ENCODE data around the gene PSME4.
"Not testable (repeated sequence)": the region's sequence is repeated elsewhere in the genome, so short reads cannot be mapped to it uniquely, and the experiment has no call there.

The PSME4 gene

DNA sequence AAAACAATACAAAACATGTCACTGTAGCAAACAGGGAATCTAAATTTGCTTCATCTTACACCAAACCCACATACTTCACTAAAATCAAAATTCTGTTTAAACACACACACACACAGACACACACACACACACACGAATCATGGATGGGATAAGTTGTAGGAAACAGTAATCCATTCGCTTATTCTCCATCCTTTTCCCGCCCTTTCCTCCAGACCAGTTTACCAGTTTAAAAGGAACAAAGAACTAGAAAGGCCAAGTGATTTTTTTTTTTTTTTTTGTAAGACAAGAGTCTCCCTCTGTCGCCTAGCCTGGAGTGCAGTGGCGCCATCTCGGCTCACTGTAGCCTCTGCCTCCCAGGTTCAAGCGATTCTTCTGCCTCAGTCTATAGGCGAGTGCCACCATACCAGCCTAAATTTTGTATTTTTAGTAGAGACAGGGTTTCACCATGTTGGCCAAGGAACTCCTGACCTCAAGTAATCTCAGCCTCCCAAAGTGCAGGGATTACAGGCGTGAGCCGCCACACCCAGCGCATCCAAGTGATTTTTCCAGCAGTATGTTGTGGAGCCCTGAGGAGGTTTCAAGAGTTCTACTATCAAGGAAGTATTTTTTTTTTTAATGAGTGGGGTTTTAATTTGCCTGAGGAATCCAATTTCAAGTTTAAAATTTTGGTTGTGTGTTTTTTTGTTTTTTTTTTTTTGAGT is 5.7 kb downstream of the PSME4 start:
- TF ChIP-seq, protein P1, sequence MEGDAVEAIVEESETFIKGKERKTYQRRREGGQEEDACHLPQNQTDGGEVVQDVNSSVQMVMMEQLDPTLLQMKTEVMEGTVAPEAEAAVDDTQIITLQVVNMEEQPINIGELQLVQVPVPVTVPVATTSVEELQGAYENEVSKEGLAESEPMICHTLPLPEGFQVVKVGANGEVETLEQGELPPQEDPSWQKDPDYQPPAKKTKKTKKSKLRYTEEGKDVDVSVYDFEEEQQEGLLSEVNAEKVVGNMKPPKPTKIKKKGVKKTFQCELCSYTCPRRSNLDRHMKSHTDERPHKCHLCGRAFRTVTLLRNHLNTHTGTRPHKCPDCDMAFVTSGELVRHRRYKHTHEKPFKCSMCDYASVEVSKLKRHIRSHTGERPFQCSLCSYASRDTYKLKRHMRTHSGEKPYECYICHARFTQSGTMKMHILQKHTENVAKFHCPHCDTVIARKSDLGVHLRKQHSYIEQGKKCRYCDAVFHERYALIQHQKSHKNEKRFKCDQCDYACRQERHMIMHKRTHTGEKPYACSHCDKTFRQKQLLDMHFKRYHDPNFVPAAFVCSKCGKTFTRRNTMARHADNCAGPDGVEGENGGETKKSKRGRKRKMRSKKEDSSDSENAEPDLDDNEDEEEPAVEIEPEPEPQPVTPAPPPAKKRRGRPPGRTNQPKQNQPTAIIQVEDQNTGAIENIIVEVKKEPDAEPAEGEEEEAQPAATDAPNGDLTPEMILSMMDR (IDR thresholded peaks at IDR 0.05) = no peak
- Mint-ChIP-seq H3K36me3 (ENCODE audit: low read depth) (peaks cover 38% of the 10 kb centered on the region), H3K27me3 (ENCODE audit: low read depth, poor library complexity) (no peaks in the 10 kb centered on the region), H3K9me3 (no peaks in the 10 kb centered on the region), H3K4me3 (no peak overlapping the region), H3K4me1 (peaks cover 65% of the 10 kb centered on the region), H3K27ac (no peak overlapping the region)
- DNase-seq = no peak

- H3K27me3 Mint-ChIP-seq (ENCODE audit: low read depth, poor library complexity) = no peaks in the 10 kb centered on the region
- DNase-seq = no peak
- peaks cover 44% of the 10 kb centered on the region for H3K36me3 Mint-ChIP-seq (ENCODE audit: low read depth)
- H3K4me3 Mint-ChIP-seq = no peak overlapping the region
- TF ChIP-seq, protein P1 (IDR thresholded peaks at IDR 0.05) = no peak
- no peak overlapping the region for H3K27ac Mint-ChIP-seq
- peaks cover 65% of the 10 kb centered on the region for H3K4me1 Mint-ChIP-seq
- no peaks in the 10 kb centered on the region for H3K9me3 Mint-ChIP-seq
These were observed 6.4 kb downstream of the PSME4 start for GRCh38 chr2:53964257-53964952.

DNA sequence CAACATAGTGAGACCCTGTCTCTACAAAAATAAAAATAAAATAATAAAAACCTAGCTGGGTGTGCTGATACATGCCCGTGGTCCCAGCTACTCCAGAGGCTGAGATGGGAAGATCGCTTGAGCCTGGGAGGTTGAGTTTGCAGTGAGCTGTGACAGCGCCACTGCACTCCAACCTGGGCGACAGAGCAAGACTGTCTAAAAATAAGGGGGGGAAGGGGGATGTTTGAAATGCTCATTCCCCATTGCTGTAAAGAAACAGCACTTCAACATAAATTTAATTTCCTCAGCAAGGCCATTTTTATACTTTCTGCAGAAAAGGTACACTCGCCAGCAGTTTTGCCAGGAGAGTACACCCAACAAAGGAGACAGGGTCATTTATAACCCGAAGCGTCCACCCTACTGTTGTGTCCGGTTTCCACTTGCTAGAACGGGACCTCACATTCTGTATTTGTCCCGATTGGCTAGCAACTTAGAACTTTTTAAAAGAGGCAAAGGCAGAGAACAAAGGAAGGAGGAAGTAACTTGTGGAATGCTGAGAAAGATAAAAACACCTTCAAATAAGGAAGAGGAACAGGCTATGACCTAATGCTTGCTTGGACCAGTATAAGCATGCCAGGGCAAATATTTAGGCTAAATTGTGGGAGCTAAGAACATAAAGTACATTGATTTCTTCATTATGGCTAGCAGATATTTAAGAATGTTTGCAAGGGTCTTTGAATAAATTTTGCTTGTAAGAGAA is 9.1 kb downstream of the PSME4 start:
- H3K36me3 Mint-ChIP-seq (ENCODE audit: low read depth) = peaks cover 42% of the 10 kb centered on the region
- H3K27ac Mint-ChIP-seq = peak overlapping the region; percentile 85
- not testable (repeated sequence) for H3K9me3 Mint-ChIP-seq; H3K27me3 Mint-ChIP-seq (ENCODE audit: low read depth, poor library complexity)
- H3K4me1 Mint-ChIP-seq = peaks cover 60% of the 10 kb centered on the region
- H3K4me3 Mint-ChIP-seq = peak overlapping the region; percentile 29
- DNase-seq = peak; percentile 17

GRCh38 chr2:53960476-53960875 is 10.3 kb downstream of the PSME4 start:
- Mint-ChIP-seq H3K4me3 (no peak overlapping the region), H3K36me3 (ENCODE audit: low read depth) (peaks cover 37% of the 10 kb centered on the region), H3K9me3 (no peaks in the 10 kb centered on the region), H3K4me1 (peaks cover 60% of the 10 kb centered on the region), H3K27me3 (ENCODE audit: low read depth, poor library complexity) (no peaks in the 10 kb centered on the region), H3K27ac (no peak overlapping the region)
- no peak for DNase-seq
- TF ChIP-seq, protein P1 (IDR thresholded peaks at IDR 0.05) = no peak

GRCh38 chr2:53958443-53958842 is 12.3 kb downstream of the PSME4 start:
- no peaks in the 10 kb centered on the region for H3K9me3 Mint-ChIP-seq
- H3K27ac Mint-ChIP-seq = no peak overlapping the region
- TF ChIP-seq, protein P1 (IDR thresholded peaks at IDR 0.05) = no peak
- H3K27me3 Mint-ChIP-seq (ENCODE audit: low read depth, poor library complexity) = no peaks in the 10 kb centered on the region
- H3K4me1 Mint-ChIP-seq = peaks cover 47% of the 10 kb centered on the region
- H3K36me3 Mint-ChIP-seq (ENCODE audit: low read depth) = peaks cover 25% of the 10 kb centered on the region
- no peak for DNase-seq
- no peak overlapping the region for H3K4me3 Mint-ChIP-seq

- H3K9me3 Mint-ChIP-seq = no peaks in the 10 kb centered on the region
These were observed 18.3 kb downstream of the PSME4 start for GRCh38 chr2:53952519-53952918.

More at GRCh38 chr2:53952519-53952918, 18.3 kb downstream of the PSME4 start:
- Mint-ChIP-seq H3K4me1 (peaks cover 6% of the 10 kb centered on the region), H3K27ac (no peak overlapping the region), H3K27me3 (ENCODE audit: low read depth, poor library complexity) (no peaks in the 10 kb centered on the region), H3K4me3 (no peak overlapping the region), H3K36me3 (ENCODE audit: low read depth) (peaks cover 37% of the 10 kb centered on the region)
- TF ChIP-seq, protein P1 (IDR thresholded peaks at IDR 0.05) = no peak
- DNase-seq = no peak

Data from nephron progenitor cell (in vitro differentiated cells).